Measurements from ENCODE around the gene GZF1. TPM values are rescaled to one million over a fixed set of nuclear protein-coding genes. Genes with fewer than 3 reads are reported as not detected.

The GZF1 gene
- total and polyA plus RNA-seq, 2 experiments from 2014 or later: 5.9 to 11.0 TPM

DNA sequence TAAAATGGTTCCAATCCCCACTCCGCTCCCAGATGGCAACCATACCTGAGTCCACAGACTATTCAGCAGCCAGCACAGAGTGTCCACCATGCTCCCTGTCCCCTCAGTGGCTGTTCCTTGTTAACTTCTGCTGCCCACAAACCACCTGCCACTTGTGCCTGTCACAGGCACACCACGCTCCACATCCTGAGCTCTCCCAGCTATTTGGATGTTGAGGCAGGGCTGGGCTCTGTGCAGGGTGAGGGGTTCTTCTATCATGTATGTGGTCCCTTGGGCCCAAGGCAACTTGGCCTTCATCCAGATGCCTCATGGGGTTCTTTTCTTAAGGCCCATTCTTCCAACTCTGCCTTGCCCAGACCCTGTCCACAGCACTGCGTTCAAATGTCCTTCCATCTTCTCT is 45.4 kb upstream of the GZF1 start:
- no peaks in the 10 kb centered on the region for H3K9me2 ChIP-seq (ENCODE audit: insufficient read depth)
- H3K79me2 ChIP-seq (ENCODE audit: insufficient read depth): no peaks in the 10 kb centered on the region
- H3K9ac ChIP-seq: no peak overlapping the region
- in situ Hi-C loops (cut with MboI): no loop called here
- no peaks in the 10 kb centered on the region for H3K9me3 ChIP-seq (ENCODE audit: low read depth)
- H3K36me3 ChIP-seq (ENCODE audit: low read depth): no peaks in the 10 kb centered on the region
- no peak overlapping the region for H3K4me3 ChIP-seq
- no peak overlapping the region for H3K4me2 ChIP-seq (ENCODE audit: unreplicated experiment)
- TF ChIP-seq EZH2phosphoT487 (IDR thresholded peaks at IDR 0.05; ENCODE audit: insufficient read depth, low read depth) (no peak), EZH2 (IDR thresholded peaks at IDR 0.05; ENCODE audit: insufficient read depth, poor library complexity, severe bottlenecking) (no peak)
- H3K27me3 ChIP-seq (replicated peaks; ENCODE audit: insufficient read depth): peaks cover 19% of the 10 kb centered on the region; the same call in 1 of the 2 replicates
- H2AFZ ChIP-seq: no peak overlapping the region
- no peaks in the 10 kb centered on the region for H4K20me1 ChIP-seq (ENCODE audit: insufficient read depth)
- DNase-seq: no peak
- H3K4me1 ChIP-seq (ENCODE audit: insufficient read depth): no peaks in the 10 kb centered on the region
- no peak overlapping the region for H3K27ac ChIP-seq
- WGBS, 2 experiments (ENCODE audit: low coverage in 1 of 2, low lambda C conversion rate in 2 of 2, missing lambda C conversion rate in 2 of 2): 89 to 97% methylated on average over 3 of the region's 3 CpGs
- no peaks in the 10 kb centered on the region for H3F3A ChIP-seq (ENCODE audit: insufficient read depth)

DNA sequence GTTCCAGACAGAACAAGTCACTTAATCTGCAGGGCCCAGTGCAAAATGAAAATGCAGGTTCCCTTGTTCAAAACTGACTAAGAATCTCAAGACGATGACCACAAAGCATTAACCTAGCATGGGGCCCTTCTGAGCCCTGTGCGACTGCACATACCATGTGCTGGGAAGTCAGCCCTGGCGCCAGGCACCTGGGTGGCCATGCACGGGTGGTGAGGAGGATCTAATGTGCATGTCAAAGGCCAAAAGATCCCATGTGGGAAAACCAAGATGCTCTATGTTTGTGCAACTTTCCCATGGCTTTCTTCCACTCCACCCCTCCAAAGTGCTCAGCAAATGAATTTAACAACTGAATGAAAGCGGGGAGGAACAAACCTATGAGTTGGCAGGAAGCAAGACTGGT is 44.9 kb upstream of the GZF1 start:
- Histone ChIP-seq H3K4me1 (ENCODE audit: insufficient read depth) (no peaks in the 10 kb centered on the region), H3K4me2 (ENCODE audit: unreplicated experiment) (no peak overlapping the region), H2AFZ (no peak overlapping the region), H3F3A (ENCODE audit: insufficient read depth) (no peaks in the 10 kb centered on the region), H3K79me2 (ENCODE audit: insufficient read depth) (no peaks in the 10 kb centered on the region), H3K9ac (no peak overlapping the region), H3K36me3 (ENCODE audit: low read depth) (no peaks in the 10 kb centered on the region), H3K9me3 (ENCODE audit: low read depth) (no peaks in the 10 kb centered on the region), H4K20me1 (ENCODE audit: insufficient read depth) (no peaks in the 10 kb centered on the region), H3K27ac (no peak overlapping the region), H3K4me3 (no peak overlapping the region), H3K27me3 (replicated peaks; ENCODE audit: insufficient read depth) (peaks cover 19% of the 10 kb centered on the region; the same call in 1 of the 2 replicates), H3K9me2 (ENCODE audit: insufficient read depth) (no peaks in the 10 kb centered on the region)
- no peak for DNase-seq
- TF ChIP-seq EZH2phosphoT487 (IDR thresholded peaks at IDR 0.05; ENCODE audit: insufficient read depth, low read depth) (no peak), EZH2 (IDR thresholded peaks at IDR 0.05; ENCODE audit: insufficient read depth, poor library complexity, severe bottlenecking) (no peak)
- WGBS, 2 experiments (ENCODE audit: low coverage in 1 of 2, low lambda C conversion rate in 2 of 2, missing lambda C conversion rate in 2 of 2): 86 to 90% methylated on average over 5 of the region's 5 CpGs
- in situ Hi-C loops (cut with MboI): no loop called here

DNA sequence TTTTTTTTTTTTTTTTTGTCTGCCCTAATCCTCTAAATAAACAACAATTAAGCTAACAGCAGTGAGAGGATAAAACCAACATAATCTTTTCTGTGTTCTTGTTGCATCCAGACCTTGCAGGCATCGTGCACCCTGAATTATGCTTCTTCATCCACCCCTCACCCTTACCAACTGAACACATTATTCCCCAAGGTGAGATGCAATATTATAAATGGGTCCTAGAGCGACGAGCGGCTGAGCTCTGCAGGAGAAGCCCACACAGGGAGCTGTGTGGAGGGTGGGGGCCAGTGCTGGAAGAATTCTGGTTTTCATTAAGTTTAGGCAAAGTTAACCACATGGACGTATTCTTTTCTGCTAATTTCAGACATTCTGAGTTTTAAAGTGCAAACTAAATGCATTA is 43.6 kb upstream of the GZF1 start:
- no peaks in the 10 kb centered on the region for H3K36me3 ChIP-seq (ENCODE audit: low read depth)
- TF ChIP-seq EZH2 (IDR thresholded peaks at IDR 0.05; ENCODE audit: insufficient read depth, poor library complexity, severe bottlenecking): no peak
- TF ChIP-seq EZH2phosphoT487 (IDR thresholded peaks at IDR 0.05; ENCODE audit: insufficient read depth, low read depth): no peak
- H3K27ac ChIP-seq: no peak overlapping the region
- H3K4me2 ChIP-seq (ENCODE audit: unreplicated experiment): no peak overlapping the region
- WGBS, 2 experiments (ENCODE audit: low coverage in 1 of 2, low lambda C conversion rate in 2 of 2, missing lambda C conversion rate in 2 of 2): 16 to 22% methylated on average over 5 of the region's 5 CpGs
- DNase-seq: no peak
- no peak overlapping the region for H3K9ac ChIP-seq
- no peaks in the 10 kb centered on the region for H3K9me3 ChIP-seq (ENCODE audit: low read depth)
- in situ Hi-C loops (cut with MboI): no loop called here
- H3K27me3 ChIP-seq (replicated peaks; ENCODE audit: insufficient read depth): peaks cover 19% of the 10 kb centered on the region; the same call in 1 of the 2 replicates
- H3K4me3 ChIP-seq: no peak overlapping the region
- H3F3A ChIP-seq (ENCODE audit: insufficient read depth): no peaks in the 10 kb centered on the region
- H3K4me1 ChIP-seq (ENCODE audit: insufficient read depth): no peaks in the 10 kb centered on the region
- H4K20me1 ChIP-seq (ENCODE audit: insufficient read depth): no peaks in the 10 kb centered on the region
- H3K9me2 ChIP-seq (ENCODE audit: insufficient read depth): no peaks in the 10 kb centered on the region
- no peaks in the 10 kb centered on the region for H3K79me2 ChIP-seq (ENCODE audit: insufficient read depth)
- H2AFZ ChIP-seq: no peak overlapping the region

DNA sequence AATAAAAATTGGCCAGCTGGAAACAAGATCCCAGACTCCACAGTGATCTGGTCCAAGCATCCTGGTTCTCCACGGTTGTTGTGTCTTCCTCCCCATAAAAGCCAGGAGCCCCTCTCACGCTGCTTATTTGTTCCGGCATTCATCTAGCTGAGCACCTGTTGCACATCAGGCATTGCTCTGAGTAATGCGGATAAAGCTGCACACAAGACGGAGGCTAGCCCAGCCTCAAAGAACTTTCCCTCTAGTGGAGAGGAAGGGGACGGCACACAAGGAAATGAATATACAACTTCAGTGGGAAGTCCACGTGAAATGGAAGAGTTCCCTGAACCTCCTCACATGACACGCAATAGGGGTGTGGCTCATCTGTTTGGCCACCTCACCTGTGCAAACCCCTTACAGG is 41.7 kb upstream of the GZF1 start:
- H2AFZ ChIP-seq: no peak overlapping the region
- no peaks in the 10 kb centered on the region for H3K9me2 ChIP-seq (ENCODE audit: insufficient read depth)
- no peaks in the 10 kb centered on the region for H3K9me3 ChIP-seq (ENCODE audit: low read depth)
- H3K9ac ChIP-seq: no peak overlapping the region
- H3K4me2 ChIP-seq (ENCODE audit: unreplicated experiment): no peak overlapping the region
- H3F3A ChIP-seq (ENCODE audit: insufficient read depth): no peaks in the 10 kb centered on the region
- H3K4me1 ChIP-seq (ENCODE audit: insufficient read depth): no peaks in the 10 kb centered on the region
- TF ChIP-seq EZH2 (IDR thresholded peaks at IDR 0.05; ENCODE audit: insufficient read depth, poor library complexity, severe bottlenecking): no peak
- TF ChIP-seq EZH2phosphoT487 (IDR thresholded peaks at IDR 0.05; ENCODE audit: insufficient read depth, low read depth): no peak
- no peaks in the 10 kb centered on the region for H3K36me3 ChIP-seq (ENCODE audit: low read depth)
- peaks cover 16% of the 10 kb centered on the region; the same call in 1 of the 2 replicates for H3K27me3 ChIP-seq (replicated peaks; ENCODE audit: insufficient read depth)
- DNase-seq: peak; percentile 71
- H3K27ac ChIP-seq: no peak overlapping the region
- WGBS, 2 experiments (ENCODE audit: low coverage in 1 of 2, low lambda C conversion rate in 2 of 2, missing lambda C conversion rate in 2 of 2): 36 to 44% methylated on average over 8 of the region's 8 CpGs
- H3K79me2 ChIP-seq (ENCODE audit: insufficient read depth): no peaks in the 10 kb centered on the region
- in situ Hi-C loops (cut with MboI): no loop called here
- no peaks in the 10 kb centered on the region for H4K20me1 ChIP-seq (ENCODE audit: insufficient read depth)
- H3K4me3 ChIP-seq: no peak overlapping the region

DNA sequence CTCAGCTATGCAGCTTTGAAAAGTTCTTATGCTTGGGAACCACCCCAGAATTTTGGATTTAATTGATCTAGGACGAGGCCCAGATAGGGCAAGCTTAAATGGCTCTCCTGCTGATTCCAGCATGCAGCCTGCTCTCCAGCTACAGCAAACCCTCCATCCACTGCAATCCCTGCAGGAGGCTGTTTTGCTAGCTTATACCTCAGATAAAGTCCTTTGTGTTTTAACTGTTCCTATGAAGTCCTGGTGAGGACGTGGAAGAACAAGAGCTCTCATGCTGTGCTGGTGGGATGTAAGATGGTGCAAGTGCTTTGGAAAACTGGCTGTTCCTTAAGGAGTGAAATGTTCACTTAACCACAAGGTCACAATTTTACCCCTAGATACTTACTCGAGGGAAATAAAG is 36.9 kb upstream of the GZF1 start:
- Histone ChIP-seq H4K20me1 (ENCODE audit: insufficient read depth) (no peaks in the 10 kb centered on the region), H3K9me3 (ENCODE audit: low read depth) (no peaks in the 10 kb centered on the region), H3F3A (ENCODE audit: insufficient read depth) (no peaks in the 10 kb centered on the region), H3K27ac (no peak overlapping the region), H3K4me2 (ENCODE audit: unreplicated experiment) (no peak overlapping the region), H3K9me2 (ENCODE audit: insufficient read depth) (no peaks in the 10 kb centered on the region), H3K79me2 (ENCODE audit: insufficient read depth) (no peaks in the 10 kb centered on the region), H3K36me3 (ENCODE audit: low read depth) (no peaks in the 10 kb centered on the region), H3K27me3 (replicated peaks; ENCODE audit: insufficient read depth) (no peaks in the 10 kb centered on the region), H3K4me3 (no peak overlapping the region), H3K4me1 (ENCODE audit: insufficient read depth) (no peaks in the 10 kb centered on the region), H3K9ac (no peak overlapping the region), H2AFZ (no peak overlapping the region)
- TF ChIP-seq EZH2 (IDR thresholded peaks at IDR 0.05; ENCODE audit: insufficient read depth, poor library complexity, severe bottlenecking) (no peak), EZH2phosphoT487 (IDR thresholded peaks at IDR 0.05; ENCODE audit: insufficient read depth, low read depth) (no peak)
- no peak for DNase-seq
- in situ Hi-C loops (cut with MboI): loop anchor here (25.0 kb wide), 1 partner anchor 988 kb away; no protein-coding TSS in a partner anchor
- WGBS, 2 experiments (ENCODE audit: low coverage in 1 of 2, low lambda C conversion rate in 2 of 2, missing lambda C conversion rate in 2 of 2): 61 to 76% methylated on average over 3 of the region's 3 CpGs

Data from GM23248 (cell line).